H1 (cell line): ENCODE measurements around the gene HNF1A. TPM values are rescaled to one million over a fixed set of nuclear protein-coding genes. Genes with fewer than 3 reads are reported as not detected.

Experiments
- CTCF ChIA-PET: fragments of 300-600 bp; sonication (Branson Sonifier 250); formaldehyde crosslinking; loops from one replicate; lab custom pipeline; 2021; ENCODE audit not compliant: partially characterized antibody; lab: Charles Lee
- POLR2A ChIA-PET: fragments of 300-600 bp; sonication (Branson Sonifier 250); formaldehyde crosslinking; loops from one replicate; lab custom pipeline; 2021; ENCODE audit warnings: inconsistent platforms; ENCODE audit not compliant: partially characterized antibody; lab: Charles Lee
- DNase-seq, 2 experiments: peaks; one replicate each; pipeline versions ENCODE4 v3.0.0 to v3.0.0-alpha.2; 2010 to 2022; ENCODE audit warnings: low spot score in 2 of 2, low read depth in 1 of 2, mixed read lengths in 1 of 2
- FAIRE-seq: peaks from 2 replicates; lab custom pipeline; 2011; peaks lifted over from hg19 to GRCh38; lab: Jason Lieb, UNC
- H2AFZ ChIP-seq: 2 replicates; pipeline ENCODE4 v1.8.1; 2012; ENCODE audit warnings: low read length, inconsistent platforms
- H2AK5ac ChIP-seq: 2 replicates; pipeline ENCODE4 v1.6.1; 2013; ENCODE audit warnings: low read depth, low read length
- H2BK120ac ChIP-seq: replicated peaks from 2 replicates; pipeline ENCODE3; 2013; ENCODE audit warnings: low read depth, low read length, inconsistent platforms
- H2BK12ac ChIP-seq: 2 replicates; pipeline ENCODE4 v1.6.1; 2013; ENCODE audit warnings: low read depth, low read length
- H2BK15ac ChIP-seq: 2 replicates; pipeline ENCODE4 v1.6.1; 2013; ENCODE audit warnings: low read length
- H2BK20ac ChIP-seq: 2 replicates; pipeline ENCODE4 v1.6.1; 2013; ENCODE audit warnings: low read length
- H2BK5ac ChIP-seq: 2 replicates; pipeline ENCODE4 v1.6.1; 2013; ENCODE audit warnings: low read depth, low read length
- H3K14ac ChIP-seq: 2 replicates; pipeline ENCODE4 v1.6.1; 2013; ENCODE audit warnings: inconsistent platforms; ENCODE audit not compliant: insufficient read length
- H3K18ac ChIP-seq: 2 replicates; pipeline ENCODE4 v1.6.1; 2013; ENCODE audit warnings: low read length; ENCODE audit errors: extremely low read depth
- H3K23ac ChIP-seq: 2 replicates; pipeline ENCODE4 v1.6.1; 2013; ENCODE audit warnings: inconsistent platforms; ENCODE audit not compliant: insufficient read length
- H3K23me2 ChIP-seq: 2 replicates; pipeline ENCODE4 v1.6.1; 2013; ENCODE audit warnings: low read depth, low read length
- H3K27ac ChIP-seq: 2 replicates; pipeline ENCODE4 v1.6.1; 2011; ENCODE audit warnings: low read depth, low read length, inconsistent platforms
- H3K27me3 ChIP-seq, 4 experiments: replicated peaks in 1 of 4; 1 replicate in 1 of 4; 2 replicates in 3 of 4; pipeline versions ENCODE4 v1.6.1 to v1.8.1; 2011 to 2013; ENCODE audit warnings: low read length in 3 of 4, mild to moderate bottlenecking in 3 of 4, inconsistent platforms in 2 of 4, mixed read lengths in 2 of 4, moderate library complexity in 1 of 4; ENCODE audit not compliant: control insufficient read depth in 3 of 4, insufficient read depth in 3 of 4; ENCODE audit errors: extremely low read depth in 1 of 4
- H3K36me3 ChIP-seq, 4 experiments: 2 replicates each; pipeline versions ENCODE4 v1.6.1 to v1.8.1; 2011 to 2013; ENCODE audit warnings: mild to moderate bottlenecking in 4 of 4, low read length in 3 of 4, moderate library complexity in 2 of 4, control low read depth in 1 of 4, inconsistent platforms in 1 of 4; ENCODE audit not compliant: insufficient read depth in 4 of 4, control insufficient read depth in 2 of 4
- H3K4ac ChIP-seq: replicated peaks from 2 replicates; pipeline ENCODE3; 2013; ENCODE audit warnings: low read length, low read depth, mixed read lengths, inconsistent platforms; ENCODE audit not compliant: insufficient read length
- H3K4me1 ChIP-seq, 4 experiments: replicated peaks in 1 of 4; 1 replicate in 1 of 4; 2 replicates in 3 of 4; pipeline versions ENCODE4 v1.6.1 to v1.8.1; 2011 to 2013; ENCODE audit warnings: low read length in 3 of 4, inconsistent platforms in 2 of 4, mixed read lengths in 1 of 4; ENCODE audit not compliant: insufficient read depth in 4 of 4, control insufficient read depth in 3 of 4
- H3K4me2 ChIP-seq, 2 experiments: 2 replicates each; pipeline versions ENCODE4 v1.6.1 to v1.8.1; 2011 to 2013; ENCODE audit warnings: low read depth in 2 of 2, low read length in 2 of 2, control low read depth in 1 of 2, inconsistent platforms in 1 of 2, mild to moderate bottlenecking in 1 of 2; ENCODE audit not compliant: insufficient read depth in 1 of 2
- H3K4me3 ChIP-seq, 4 experiments: fragments of 200-600, 300-600 bp in 1 of 4; sonication (generic), shearing (Covaris generic), sonication (Bioruptor Twin) in 1 of 4; 2 replicates each; pipeline versions ENCODE4 v1.5.1 to v1.8.1; 2011 to 2016; ENCODE audit warnings: low read length in 4 of 4, low read depth in 3 of 4, control low read depth in 2 of 4, inconsistent platforms in 2 of 4, mild to moderate bottlenecking in 2 of 4, mixed read lengths in 1 of 4, moderate library complexity in 1 of 4; ENCODE audit not compliant: insufficient read depth in 2 of 4; ENCODE audit errors: extremely low read depth in 1 of 4
- H3K56ac ChIP-seq: replicated peaks from 2 replicates; pipeline ENCODE3; 2013; ENCODE audit warnings: low read depth, mild to moderate bottlenecking, mixed read lengths, low read length, inconsistent platforms; ENCODE audit not compliant: insufficient read length
- H3K79me1 ChIP-seq: 2 replicates; pipeline ENCODE4 v1.6.1; 2013; ENCODE audit warnings: low read depth, low read length, control low read depth
- H3K79me2 ChIP-seq, 2 experiments: 2 replicates each; pipeline versions ENCODE4 v1.6.1 to v1.8.1; 2012 to 2013; ENCODE audit warnings: low read length in 2 of 2, mild to moderate bottlenecking in 2 of 2, inconsistent platforms in 1 of 2; ENCODE audit not compliant: insufficient read depth in 2 of 2, control insufficient read depth in 1 of 2
- H3K9ac ChIP-seq, 4 experiments: replicated peaks in 1 of 4; 1 replicate in 1 of 4; 2 replicates in 3 of 4; pipeline versions ENCODE4 v1.6.1 to v1.8.1; 2011 to 2013; ENCODE audit warnings: low read depth in 3 of 4, low read length in 3 of 4, control low read depth in 2 of 4, mild to moderate bottlenecking in 2 of 4, moderate library complexity in 2 of 4, inconsistent platforms in 1 of 4; ENCODE audit errors: extremely low read depth in 1 of 4
- H3K9me3 ChIP-seq, 2 experiments: 2 replicates each; pipeline versions ENCODE4 v1.6.1 to v1.8.1; 2012 to 2013; ENCODE audit warnings: mild to moderate bottlenecking in 2 of 2, moderate library complexity in 2 of 2, control low read depth in 1 of 2, inconsistent platforms in 1 of 2, low read depth in 1 of 2, low read length in 1 of 2, mixed read lengths in 1 of 2; ENCODE audit not compliant: insufficient read depth in 2 of 2
- H4K20me1 ChIP-seq, 2 experiments: replicated peaks in 1 of 2; 2 replicates each; pipeline versions ENCODE3 to v1.8.1; 2011 to 2013; ENCODE audit warnings: inconsistent platforms in 2 of 2, low read length in 2 of 2, mild to moderate bottlenecking in 1 of 2; ENCODE audit not compliant: insufficient read depth in 2 of 2, control insufficient read depth in 1 of 2
- H4K5ac ChIP-seq: 2 replicates; pipeline ENCODE4 v1.6.1; 2013; ENCODE audit warnings: low read length, low read depth, mixed read lengths, inconsistent platforms; ENCODE audit not compliant: insufficient read length
- H4K8ac ChIP-seq: 2 replicates; pipeline ENCODE4 v1.8.0; 2013; ENCODE audit warnings: mild to moderate bottlenecking, moderate library complexity, low read length, inconsistent platforms; ENCODE audit not compliant: insufficient read depth; ENCODE audit errors: extremely low read depth
- H4K91ac ChIP-seq: replicated peaks from 2 replicates; pipeline ENCODE3; 2013; ENCODE audit warnings: low read length, mixed read lengths, inconsistent platforms; ENCODE audit not compliant: insufficient read length
- CTBP2 ChIP-seq: IDR thresholded peaks from 2 replicates; pipeline ENCODE4 v1.7.0; 2011; ENCODE audit warnings: borderline replicate concordance, mild to moderate bottlenecking, moderate library complexity, mixed read lengths, low read length; ENCODE audit not compliant: insufficient read depth, insufficient read length
- SAP30 ChIP-seq: fragments of 300-600 bp; sonication (generic); IDR thresholded peaks from 2 replicates; pipeline ENCODE4 v1.7.1; 2012; ENCODE audit warnings: low read length, moderate library complexity, mild to moderate bottlenecking, inconsistent platforms; ENCODE audit not compliant: insufficient read depth, insufficient replicate concordance
- SP4 ChIP-seq: IDR thresholded peaks from 2 replicates; pipeline ENCODE4 v1.6.1; 2012; ENCODE audit warnings: low read length, inconsistent platforms
- SUZ12 ChIP-seq: fragments of 200-600 bp; sonication (generic); IDR thresholded peaks from 2 replicates; pipeline ENCODE4 v1.6.1; 2012; ENCODE audit warnings: mild to moderate bottlenecking, inconsistent platforms, low read length, moderate library complexity, mixed read lengths
- YY1 ChIP-seq: IDR thresholded peaks from 2 replicates; pipeline ENCODE4 v1.6.1; 2011; ENCODE audit warnings: low read depth, mild to moderate bottlenecking, low read length
- WGBS, 2 experiments: shearing (Covaris generic) in 1 of 2; methylation state at CpG; one replicate each; pipeline versions ENCODE4 v1.1.6 to v1.1.7; 2013 to 2015; ENCODE audit warnings: low lambda C conversion rate in 2 of 2, mixed read lengths in 2 of 2, inconsistent platforms in 1 of 2, low coverage in 1 of 2, missing lambda C conversion rate in 1 of 2; ENCODE audit not compliant: insufficient replicate concordance in 2 of 2, insufficient coverage in 1 of 2, insufficient read length in 1 of 2; ENCODE audit errors: extremely low coverage in 1 of 2, missing lambda C conversion rate in 1 of 2; 5-methylcytosine and 5-hydroxymethylcytosine counted together
- polyA plus RNA-seq, 7 experiments: library from polyadenylated mRNA; depleted of rRNA in 3 of 7; stranded (reverse) in 5 of 7; unstranded in 2 of 7; fragments of >200 nt in 5 of 7; fragments of 200-250 nt in 2 of 7; gene quantifications; 1 replicate in 5 of 7; 2 replicates in 1 of 7; 4 replicates in 1 of 7; pipeline versions ENCODE4 v1.2.1 to v1.2.3, GENCODE V29; 2011 to 2013; ENCODE audit warnings: missing spikeins in 2 of 7, mixed read lengths in 2 of 7
- total RNA-seq: library from RNA; stranded (reverse); fragmentation: NEBNext Ultra II Directional; extraction: Animal tissue kit (Norgen Biotek cat#: 25700); gene quantifications from 2 replicates; pipeline ENCODE4 v1.2.1, GENCODE V29; 2021

The HNF1A gene
- total and polyA plus RNA-seq, 2 of the 8 experiments (the other 6 are each of a cell fraction or from before 2014, with no cell fraction given), result not detected

GRCh38 chr12:120933786-120934185, 44.6 kb upstream of the HNF1A start:
- Histone ChIP-seq H2BK15ac (no peak overlapping the region), H2BK12ac (no peak overlapping the region), H4K91ac (no peak overlapping the region), H3K9ac (no peak overlapping the region), H3K4me1 (peaks cover 0 to 7% (median 4%) of the 10 kb centered on the region in 4 experiments; a peak in 5 of 7 replicates), H3K4me3 (no peak overlapping the region), H2AK5ac (no peak overlapping the region), H3K4ac (no peak overlapping the region), H3K23me2 (0 out of 2 replicates have a peak, but pooled peaks cover 2% of the 10 kb centered on the region), H2AFZ (no peak overlapping the region), H3K56ac (no peak overlapping the region), H4K5ac (no peak overlapping the region), H3K79me2 (no peaks in the 10 kb centered on the region), H2BK120ac (no peak overlapping the region), H3K23ac (no peak overlapping the region), H3K36me3 (no peaks in the 10 kb centered on the region), H4K20me1 (no peaks in the 10 kb centered on the region), H2BK20ac (no peak overlapping the region), H3K18ac (no peak overlapping the region), H3K14ac (no peak overlapping the region), H3K9me3 (no peaks in the 10 kb centered on the region), H3K4me2 (no peak overlapping the region), H4K8ac (no peak overlapping the region), H3K27ac (no peak overlapping the region), H3K79me1 (no peaks in the 10 kb centered on the region), H2BK5ac (no peak overlapping the region), H3K27me3 (no peaks in the 10 kb centered on the region)
- ChIA-PET CTCF (interaction anchor here (0.9 to 2.7 kb wide), 4 partner anchors 25 to 70 kb away, joined by 5 to 8 read pairs (median 6); no protein-coding TSS in a partner anchor), POLR2A (interaction anchor here (0.7 kb wide), 1 partner anchor 329 kb away, joined by 3 read pairs; no protein-coding TSS in a partner anchor)
- DNase-seq (no peak), FAIRE-seq (no peak)
- WGBS, 2 experiments, result 90% methylated on average over 4 of the region's 6 CpGs; no CpG with 5 or more reads in 1 of the 2 experiments
- no peak for TF ChIP-seq SUZ12
- no peak for TF ChIP-seq SAP30
- no peak for TF ChIP-seq YY1
- no peak for TF ChIP-seq SP4
- no peak for TF ChIP-seq CTBP2
